Mucosa of descending colon (tissue), 3 donors: Measurements from ENCODE around the gene HDGF. TPM values are rescaled to one million over a fixed set of nuclear protein-coding genes. Genes with fewer than 3 reads are reported as not detected.
A peak's percentile ranks its signal among the peaks of the same experiment; 100 is the strongest.

Experiments
- ATAC-seq: fragments of 200-7000 bp; cut with Tn5 transposase; one replicate; pipeline ENCODE4 v1.9.1; 2020; ENCODE audit warnings: mild to moderate bottlenecking, moderate library complexity
- DNase-seq, 3 donors: peaks; one replicate each; pipeline ENCODE4 v3.0.0-alpha.2; 2020
- H3K36me3 ChIP-seq: fragments of 200-600 bp; one replicate; pipeline ENCODE4 v1.8.0; 2021; ENCODE audit warnings: low read depth, mild to moderate bottlenecking
- H3K4me1 ChIP-seq: fragments of 200-600 bp; one replicate; pipeline ENCODE4 v1.8.0; 2021; ENCODE audit warnings: low read depth, mild to moderate bottlenecking
- H3K4me3 ChIP-seq: fragments of 200-600 bp; one replicate; pipeline ENCODE4 v1.8.0; 2021; ENCODE audit warnings: mild to moderate bottlenecking
- H3K9me3 ChIP-seq: fragments of 200-600 bp; one replicate; pipeline ENCODE4 v1.8.0; 2021; ENCODE audit warnings: mild to moderate bottlenecking
- intact Hi-C, 2 donors: fragments of 100-400 bp; cut with DNase I in 1 of 2; cut with micrococcal nuclease in 1 of 2; formaldehyde crosslinking; loops; one replicate each; pipeline versions ENCODE4 v1.11.0 to v1.11.1; 2022; cut with DNase I, micrococcal nuclease
- total RNA-seq, 3 donors: library from RNA; stranded (reverse); fragmentation: NEBNext Ultra II Directional in 2 of 3; extraction: Animal tissue kit (Norgen Biotek cat#: 25700) in 2 of 3; gene quantifications; one replicate each; pipeline versions ENCODE4 v1.2.1 to v1.2.4, GENCODE V29; 2021 to 2023
- TF ChIP-seq, protein P1 (sequence below): fragments of 200-600 bp; IDR thresholded peaks from one replicate; pipeline ENCODE4 v1.8.0; 2022; ENCODE audit warnings: antibody characterized with exemption, mild to moderate bottlenecking
- donor health status: DM: no; HTN: no; CAD: no; lungs with moderate emphysema.
- donor health status: DM: no; HTN: no; CAD: no.
- donor health status: DM: no; HTN: yes; CAD: no.

Gene HDGF
- total RNA-seq, 3 donors from 2014 or later: 196 to 264 (median 221) TPM

DNA sequence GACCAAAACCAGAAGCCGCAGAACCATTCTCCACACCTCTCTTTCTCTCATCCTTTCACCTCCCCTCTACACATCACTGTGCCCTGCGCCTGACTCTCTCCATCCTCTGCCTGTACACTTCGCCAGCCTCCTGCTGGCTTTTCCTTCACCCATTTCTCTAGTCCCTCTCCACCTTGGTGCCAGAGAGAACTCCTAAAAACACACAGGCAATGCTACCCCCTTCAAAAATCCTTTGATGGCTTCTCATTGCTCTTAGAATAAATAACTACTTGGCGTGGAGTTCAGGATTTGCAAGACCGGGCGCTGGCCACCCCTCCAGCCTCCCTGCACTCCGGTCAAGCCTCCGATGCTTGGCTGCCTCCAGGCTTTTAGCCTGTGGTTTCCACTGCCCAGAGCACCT, 54.7 kb downstream of the HDGF start:
- intact Hi-C loops: no loop called here
- no peak overlapping the region for H3K4me3 ChIP-seq
- no peak for DNase-seq
- no peak for ATAC-seq
- H3K4me1 ChIP-seq: peaks cover 10% of the 10 kb centered on the region
- H3K36me3 ChIP-seq: no peaks in the 10 kb centered on the region
- H3K9me3 ChIP-seq: no peaks in the 10 kb centered on the region
- TF ChIP-seq, protein P1, sequence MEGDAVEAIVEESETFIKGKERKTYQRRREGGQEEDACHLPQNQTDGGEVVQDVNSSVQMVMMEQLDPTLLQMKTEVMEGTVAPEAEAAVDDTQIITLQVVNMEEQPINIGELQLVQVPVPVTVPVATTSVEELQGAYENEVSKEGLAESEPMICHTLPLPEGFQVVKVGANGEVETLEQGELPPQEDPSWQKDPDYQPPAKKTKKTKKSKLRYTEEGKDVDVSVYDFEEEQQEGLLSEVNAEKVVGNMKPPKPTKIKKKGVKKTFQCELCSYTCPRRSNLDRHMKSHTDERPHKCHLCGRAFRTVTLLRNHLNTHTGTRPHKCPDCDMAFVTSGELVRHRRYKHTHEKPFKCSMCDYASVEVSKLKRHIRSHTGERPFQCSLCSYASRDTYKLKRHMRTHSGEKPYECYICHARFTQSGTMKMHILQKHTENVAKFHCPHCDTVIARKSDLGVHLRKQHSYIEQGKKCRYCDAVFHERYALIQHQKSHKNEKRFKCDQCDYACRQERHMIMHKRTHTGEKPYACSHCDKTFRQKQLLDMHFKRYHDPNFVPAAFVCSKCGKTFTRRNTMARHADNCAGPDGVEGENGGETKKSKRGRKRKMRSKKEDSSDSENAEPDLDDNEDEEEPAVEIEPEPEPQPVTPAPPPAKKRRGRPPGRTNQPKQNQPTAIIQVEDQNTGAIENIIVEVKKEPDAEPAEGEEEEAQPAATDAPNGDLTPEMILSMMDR: no peak

DNA sequence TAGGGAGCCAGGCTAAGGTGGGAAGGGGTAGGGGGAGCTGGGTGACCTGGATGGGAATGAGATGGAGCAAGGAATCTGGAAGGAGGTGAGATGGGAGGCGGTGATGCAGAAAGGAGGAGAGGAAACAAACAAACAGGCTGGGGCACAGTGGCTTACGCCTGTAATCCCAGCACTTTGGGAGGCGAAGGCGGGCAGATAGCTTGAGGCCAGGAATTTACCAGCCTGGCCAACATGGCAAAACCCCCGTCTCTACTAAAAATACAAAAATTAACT, 56.8 kb downstream of the HDGF start:
- TF ChIP-seq, protein P1: no peak
- no peak for DNase-seq
- H3K9me3 ChIP-seq: no peaks in the 10 kb centered on the region
- intact Hi-C loops: no loop called here
- no peaks in the 10 kb centered on the region for H3K36me3 ChIP-seq
- H3K4me3 ChIP-seq: no peak overlapping the region
- ATAC-seq: no peak
- peaks cover 13% of the 10 kb centered on the region for H3K4me1 ChIP-seq

DNA sequence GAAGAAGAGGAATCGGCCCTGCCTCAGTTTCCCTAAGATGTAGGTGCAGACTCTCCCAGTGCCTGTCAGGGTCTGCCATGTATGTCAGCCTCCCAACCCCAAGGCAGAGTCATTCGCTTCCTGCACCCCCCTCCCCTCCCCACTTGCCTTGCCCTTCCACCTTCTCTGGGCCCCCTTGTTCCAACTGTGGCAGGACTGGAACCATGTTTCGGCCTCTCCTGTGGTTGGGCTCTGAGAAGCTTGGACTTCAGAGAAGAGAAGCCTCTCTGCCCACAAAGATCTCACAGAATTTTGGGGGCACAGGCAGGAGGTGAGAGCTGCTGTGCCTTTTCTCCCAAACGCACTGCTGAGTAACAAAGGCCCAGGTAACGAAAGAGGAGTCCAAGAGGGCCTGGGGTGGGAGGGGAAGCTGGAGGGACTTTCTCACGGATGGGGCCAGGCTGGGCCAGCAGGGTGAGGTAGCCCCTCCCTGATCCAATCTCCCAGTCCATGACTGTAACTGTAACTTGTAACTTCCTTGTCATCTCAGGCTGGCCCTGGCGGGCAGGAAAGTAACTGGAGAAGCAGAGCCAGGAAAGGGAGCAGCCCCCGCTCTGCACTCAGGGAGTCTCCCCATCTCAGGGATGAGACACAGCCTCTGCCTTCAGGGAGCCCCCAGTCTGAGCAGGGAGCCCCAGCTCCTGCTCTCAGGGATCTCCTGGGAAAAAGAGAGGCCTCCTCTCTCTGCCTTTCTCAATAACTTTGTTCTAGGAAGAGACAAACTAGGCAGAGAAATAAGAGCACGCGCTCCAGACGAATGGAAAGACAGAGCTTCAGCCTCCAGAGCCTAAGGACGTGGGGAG, 57.4 kb downstream of the HDGF start:
- H3K4me1 ChIP-seq: peaks cover 16% of the 10 kb centered on the region
- no peak overlapping the region for H3K4me3 ChIP-seq
- peak in 2 of 3 donors; percentile 40 to 46 for DNase-seq
- ATAC-seq: peak; percentile 73
- no peaks in the 10 kb centered on the region for H3K9me3 ChIP-seq
- intact Hi-C loops: no loop called here
- no peaks in the 10 kb centered on the region for H3K36me3 ChIP-seq
- TF ChIP-seq, protein P1: no peak

DNA sequence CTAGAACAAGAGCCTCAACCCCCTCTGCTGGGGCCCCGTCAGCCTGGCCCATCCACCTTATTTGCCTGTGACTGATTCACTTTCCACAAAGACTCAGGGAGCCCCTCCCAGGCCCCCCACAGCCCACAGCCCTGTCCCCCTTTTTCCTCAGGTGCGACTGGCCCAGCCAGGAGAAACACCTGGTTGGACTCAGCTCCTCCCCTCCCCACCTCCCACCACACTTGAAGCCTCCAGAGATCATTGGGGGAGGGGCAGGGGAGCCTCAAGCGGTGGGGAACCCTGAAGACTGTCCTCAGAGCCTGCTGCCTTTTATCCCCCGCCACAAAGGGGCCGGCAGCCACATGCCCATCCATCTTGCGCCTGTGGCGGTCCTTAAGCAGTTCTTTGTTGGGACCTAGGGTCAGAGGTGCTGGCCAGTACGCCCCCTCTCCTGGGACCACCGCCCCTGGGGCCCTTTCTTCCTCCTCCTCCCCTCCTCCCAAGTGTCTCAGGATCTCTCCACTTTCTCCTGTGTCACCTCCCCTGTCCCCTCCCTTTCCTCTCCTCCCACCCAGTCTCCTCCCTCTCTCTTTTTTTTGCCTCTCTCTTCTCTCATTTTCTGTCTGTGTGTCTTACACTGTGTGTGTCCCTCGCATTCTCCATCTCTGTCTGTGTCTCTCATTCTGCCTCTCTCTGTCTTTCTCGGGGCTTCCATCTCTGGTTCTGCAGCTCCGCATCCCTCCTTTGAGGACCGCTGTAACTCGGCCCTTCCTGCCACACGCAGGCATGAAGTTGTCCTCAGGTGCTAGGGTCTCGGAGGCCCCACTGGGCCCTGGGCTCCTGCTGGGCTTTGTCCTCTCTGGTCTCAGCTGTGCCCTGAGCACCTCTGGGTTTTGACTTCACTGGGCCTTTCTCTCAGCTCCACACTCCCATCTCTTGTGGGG, 58.3 kb downstream of the HDGF start:
- Histone ChIP-seq H3K9me3 (no peaks in the 10 kb centered on the region), H3K4me1 (peaks cover 16% of the 10 kb centered on the region), H3K36me3 (no peaks in the 10 kb centered on the region), H3K4me3 (no peak overlapping the region)
- intact Hi-C loops: no loop called here
- TF ChIP-seq, protein P1: no peak
- ATAC-seq (peak; percentile 18), DNase-seq (peak in 1 of 3 donors; percentile 44)

DNA sequence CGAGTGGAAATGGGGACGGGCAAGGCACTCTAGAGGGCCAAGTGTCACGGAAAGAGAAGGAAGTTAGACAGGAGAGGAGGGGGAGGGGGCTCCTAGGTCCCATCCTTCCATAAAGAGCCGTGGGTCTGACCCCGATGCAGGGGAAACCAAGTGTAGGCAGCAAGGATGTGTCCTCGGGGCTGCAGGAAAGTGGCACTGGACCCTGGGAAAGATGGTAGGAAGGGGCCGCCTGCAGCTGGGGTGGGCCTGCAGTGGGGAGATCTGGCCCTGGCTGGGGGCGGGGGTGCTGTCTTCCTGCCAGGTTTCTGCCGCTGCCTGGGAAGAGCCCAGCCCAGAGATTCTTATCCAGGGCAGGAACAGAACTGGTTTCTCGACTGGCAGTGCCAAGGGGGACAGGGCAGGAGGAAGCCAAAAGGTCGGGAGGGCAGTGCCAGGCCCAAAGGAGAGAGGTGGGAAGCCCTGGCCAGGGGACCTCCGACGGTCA, 59.0 kb downstream of the HDGF start:
- DNase-seq (no peak), ATAC-seq (no peak)
- intact Hi-C loops: no loop called here

More for the DNA sequence above, 59.0 kb downstream of the HDGF start:
- TF ChIP-seq, protein P1: no peak
- Histone ChIP-seq H3K4me1 (peaks cover 16% of the 10 kb centered on the region), H3K36me3 (no peaks in the 10 kb centered on the region), H3K4me3 (no peak overlapping the region), H3K9me3 (no peaks in the 10 kb centered on the region)

Other genes starting within 250 kb of the HDGF start
- gene IQGAP3, start 179.1 kb downstream of the HDGF start, total RNA-seq: 10 to 100 TPM in 1 of 3 donors, 1 to 10 TPM in 2; 3.4 to 15.5 (median 5.7) TPM
- gene TTC24, start 172.0 kb downstream of the HDGF start, total RNA-seq: under 1 TPM; 0.25 to 0.43 (median 0.34) TPM
- gene NAXE, start 159.9 kb downstream of the HDGF start, total RNA-seq: 10 to 100 TPM; 70.8 to 94.4 (median 86.5) TPM
- 10 to 100 TPM; 17.4 to 25.9 (median 21.5) TPM for gene GPATCH4, start 150.2 kb downstream of the HDGF start, total RNA-seq
- under 1 TPM in 1 of 3 donors, not detected in 2; 0.28 TPM for gene HAPLN2, start 132.3 kb downstream of the HDGF start, total RNA-seq
- gene BCAN, start 109.6 kb downstream of the HDGF start, total RNA-seq: under 1 TPM in 2 of 3 donors, not detected in 1; 0.14 to 0.79 TPM
- 10 to 100 TPM in 1 of 3 donors, 1 to 10 TPM in 2; 3.0 to 11.4 (median 6.4) TPM for gene NES, start 74.3 kb downstream of the HDGF start, total RNA-seq
- 1 to 10 TPM in 2 of 3 donors, under 1 TPM in 1; 0.38 to 2.2 (median 1.2) TPM for gene CRABP2, start 46.1 kb downstream of the HDGF start, total RNA-seq
- gene METTL25B, start 23.2 kb downstream of the HDGF start, total RNA-seq: 10 to 100 TPM; 35.1 to 58.6 (median 44.4) TPM
- 10 to 100 TPM; 27.8 to 33.0 (median 31.0) TPM for gene ISG20L2, start 22.9 kb downstream of the HDGF start, total RNA-seq
- gene MRPL24, start 10.6 kb downstream of the HDGF start, total RNA-seq: 10 to 100 TPM; 50.1 to 61.7 (median 57.6) TPM
- gene PRCC, start 15.9 kb upstream of the HDGF start, total RNA-seq: 10 to 100 TPM; 55.0 to 66.1 (median 59.2) TPM
- gene SH2D2A, start 65.2 kb upstream of the HDGF start, total RNA-seq: 1 to 10 TPM; 2.9 to 3.3 (median 3.1) TPM
- gene INSRR, start 107.4 kb upstream of the HDGF start, total RNA-seq: under 1 TPM in 2 of 3 donors, not detected in 1; 0.06 to 0.09 TPM
- 1 to 10 TPM in 1 of 3 donors, under 1 TPM in 2; 0.67 to 1.3 (median 0.79) TPM for gene NTRK1, start 109.2 kb upstream of the HDGF start, total RNA-seq
- 1 to 10 TPM; 2.3 to 7.2 (median 4.6) TPM for gene PEAR1, start 142.0 kb upstream of the HDGF start, total RNA-seq
- gene LRRC71, start 169.0 kb upstream of the HDGF start, total RNA-seq: not detected